GM18517 (cell line): ENCODE results near the gene TMTC2.

Experiments used
- ATAC-seq: cut with Tn5 transposase; IDR thresholded peaks from one replicate; pipeline ENCODE4 v1.9.1; 2021; ENCODE audit warnings: mild to moderate bottlenecking, moderate library complexity; ENCODE audit not compliant: unreplicated experiment

Gene TMTC2

DNA sequence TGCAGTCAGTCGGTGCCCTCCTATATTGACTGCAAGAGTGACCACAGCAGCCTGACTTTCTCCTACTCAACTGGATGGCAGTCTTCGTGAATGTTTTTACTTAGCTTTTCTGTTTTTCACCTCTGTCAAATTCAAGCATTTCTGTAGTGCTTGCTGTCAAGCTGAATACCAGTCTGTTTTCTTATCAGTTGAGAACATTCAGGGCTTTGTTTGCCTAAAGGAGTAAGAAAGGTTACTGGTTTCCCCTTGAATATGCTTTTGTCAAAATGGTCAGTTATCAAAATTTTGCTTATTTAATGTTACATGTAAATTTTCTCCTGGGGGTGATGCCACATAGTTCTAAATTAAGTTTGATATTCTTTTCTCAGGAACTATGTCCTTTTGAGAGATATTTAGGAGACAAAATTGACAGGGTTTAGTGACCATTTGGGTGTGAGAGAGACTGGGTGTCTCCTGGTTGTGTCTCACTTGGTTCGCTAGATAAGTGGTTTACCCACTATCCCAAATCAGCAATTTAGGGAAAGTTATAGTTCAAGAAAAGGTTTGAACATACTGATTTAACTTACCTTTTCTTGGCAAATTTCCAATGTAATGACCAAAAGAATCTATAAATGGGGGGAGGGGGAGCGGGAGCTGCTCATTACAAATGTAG, 366.3 kb downstream of the TMTC2 start:
- no peak for ATAC-seq

DNA sequence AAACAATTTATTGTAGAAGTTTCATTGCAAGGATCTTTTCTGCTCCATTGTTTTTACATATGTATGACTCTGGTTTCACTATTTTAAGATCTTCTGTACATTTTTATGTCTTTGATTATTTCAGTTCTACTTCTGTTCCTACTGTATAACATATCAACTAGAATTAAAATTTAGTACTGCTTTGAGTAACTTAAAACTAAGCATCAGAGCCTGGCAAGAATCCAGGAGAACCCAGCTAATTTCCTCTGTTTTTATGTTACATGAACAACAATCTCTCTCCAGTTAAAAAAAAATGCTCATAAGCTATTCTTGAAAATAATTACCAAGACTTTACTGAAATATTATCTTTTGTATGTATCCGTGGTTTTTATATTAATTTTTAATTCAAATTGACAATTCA, 370.7 kb downstream of the TMTC2 start:
- ATAC-seq, result no peak

DNA sequence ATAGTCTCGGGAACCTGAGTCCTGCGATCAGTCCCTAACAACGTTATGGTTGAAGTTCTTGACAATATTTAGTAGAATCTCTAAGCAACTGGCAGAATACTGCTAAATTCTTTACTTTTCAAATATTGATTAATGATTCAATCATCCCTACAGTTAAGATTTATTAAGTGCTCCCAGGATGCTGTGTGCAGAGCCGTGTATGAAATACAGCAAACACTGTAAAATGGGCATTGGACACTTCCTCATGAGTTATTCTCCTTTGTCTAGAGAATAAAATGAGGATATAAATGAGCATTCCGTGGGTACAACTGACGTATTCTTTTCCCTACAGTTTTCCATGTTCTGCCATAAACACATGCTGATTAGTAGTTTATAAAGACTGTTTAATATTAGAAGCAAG, 372.4 kb downstream of the TMTC2 start:
- ATAC-seq, result no peak

DNA sequence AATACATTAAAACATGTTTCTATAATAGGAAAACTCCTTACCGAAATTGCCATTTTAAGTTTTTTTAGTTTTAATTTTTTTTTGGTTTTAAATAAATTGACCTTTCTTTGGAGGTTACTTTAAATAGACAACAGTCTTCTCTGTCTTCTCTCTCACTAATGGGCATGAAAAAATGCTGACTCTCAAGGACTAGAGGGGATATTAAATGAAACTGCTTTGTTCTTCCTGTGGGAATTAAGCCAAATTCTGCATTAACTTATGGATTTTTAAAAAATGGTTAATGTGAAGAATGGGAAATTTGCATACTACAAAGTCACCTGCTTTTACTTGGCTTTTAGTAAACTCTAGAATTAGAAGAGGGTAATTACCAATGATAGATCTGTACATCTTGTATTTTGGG, 378.9 kb downstream of the TMTC2 start:
- ATAC-seq, result no peak

DNA sequence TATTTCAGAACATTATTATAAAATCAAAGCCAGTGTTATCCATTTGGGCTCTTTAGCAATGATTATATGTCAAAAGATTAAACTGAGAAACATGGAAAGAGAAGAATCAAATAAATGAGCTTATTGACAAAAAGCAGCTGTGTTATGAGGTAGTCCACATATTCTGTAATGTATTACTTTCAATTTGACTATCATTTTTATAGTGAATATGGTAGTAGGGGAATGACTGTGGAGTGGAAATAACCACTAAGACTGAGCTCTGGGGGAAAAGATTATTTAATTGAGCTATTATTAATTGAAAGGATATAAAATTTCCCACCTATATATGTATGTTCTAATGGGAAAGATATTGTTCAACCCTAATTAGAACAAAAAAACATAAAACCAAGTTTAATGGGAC, 381.3 kb downstream of the TMTC2 start:
- no peak for ATAC-seq

DNA sequence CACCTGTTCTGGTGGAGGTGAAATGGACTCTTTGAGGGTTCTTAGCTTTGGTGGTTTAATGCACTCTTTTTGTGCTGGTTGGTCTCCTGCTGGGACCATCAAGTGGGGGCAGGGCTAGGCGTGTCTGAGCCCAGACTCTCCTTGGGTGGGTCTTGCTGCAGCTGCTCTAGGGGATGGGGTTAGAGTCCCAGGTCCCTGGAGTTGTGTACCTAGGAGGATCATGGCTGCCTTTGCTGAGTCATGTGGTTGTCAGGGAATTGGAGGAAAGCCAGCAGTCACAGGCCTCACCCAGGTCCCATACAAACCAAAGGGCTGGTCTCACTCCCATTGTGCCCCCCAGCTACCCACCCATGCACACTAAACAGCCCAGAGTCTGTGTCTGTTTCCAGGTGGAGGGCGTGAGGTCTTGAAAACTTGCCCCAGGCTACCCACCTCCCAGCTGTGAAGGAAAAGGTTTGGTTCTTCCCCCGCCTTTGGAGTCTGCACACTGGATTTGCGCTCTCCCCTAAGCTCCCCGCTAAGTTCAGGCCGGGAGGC, 387.7 kb downstream of the TMTC2 start:
- no peak for ATAC-seq

DNA sequence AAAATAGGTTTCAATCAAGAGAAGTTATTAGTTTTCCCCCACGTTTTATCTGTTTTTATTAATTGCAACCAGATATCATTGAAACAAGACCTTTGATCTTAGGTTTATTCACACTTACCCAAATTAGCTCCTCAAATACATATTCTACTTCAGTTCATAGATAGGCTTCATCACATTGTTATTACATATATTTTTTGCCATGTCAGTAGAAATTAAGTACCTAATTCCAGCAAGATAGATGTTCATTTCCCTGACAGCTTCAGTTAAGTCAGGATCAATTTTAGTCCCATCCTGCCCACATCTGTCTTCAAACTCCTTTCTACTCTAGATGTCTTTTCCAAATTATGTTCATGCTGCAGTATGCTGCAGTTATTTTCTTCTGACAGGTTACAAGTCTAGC, 388.8 kb downstream of the TMTC2 start:
- no peak for ATAC-seq

DNA sequence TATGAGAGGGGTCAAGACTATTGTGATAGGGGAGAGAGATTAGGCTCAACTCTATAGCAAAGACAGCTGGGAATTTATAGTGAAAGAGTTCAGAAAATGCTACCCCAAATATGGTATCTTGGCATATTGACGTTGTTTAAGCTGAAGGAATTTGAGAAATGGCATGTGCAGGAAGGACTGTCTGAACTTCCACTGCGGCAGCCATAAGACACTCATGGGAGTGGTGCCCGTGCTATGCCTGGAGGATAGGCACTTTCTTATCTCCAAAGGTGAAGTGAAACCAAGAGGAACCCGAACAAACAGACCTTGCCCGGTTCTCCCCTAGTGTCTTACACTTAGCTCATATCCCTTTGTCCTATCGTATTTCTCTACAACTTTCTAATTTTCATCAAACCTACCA, 390.3 kb downstream of the TMTC2 start:
- no peak for ATAC-seq

DNA sequence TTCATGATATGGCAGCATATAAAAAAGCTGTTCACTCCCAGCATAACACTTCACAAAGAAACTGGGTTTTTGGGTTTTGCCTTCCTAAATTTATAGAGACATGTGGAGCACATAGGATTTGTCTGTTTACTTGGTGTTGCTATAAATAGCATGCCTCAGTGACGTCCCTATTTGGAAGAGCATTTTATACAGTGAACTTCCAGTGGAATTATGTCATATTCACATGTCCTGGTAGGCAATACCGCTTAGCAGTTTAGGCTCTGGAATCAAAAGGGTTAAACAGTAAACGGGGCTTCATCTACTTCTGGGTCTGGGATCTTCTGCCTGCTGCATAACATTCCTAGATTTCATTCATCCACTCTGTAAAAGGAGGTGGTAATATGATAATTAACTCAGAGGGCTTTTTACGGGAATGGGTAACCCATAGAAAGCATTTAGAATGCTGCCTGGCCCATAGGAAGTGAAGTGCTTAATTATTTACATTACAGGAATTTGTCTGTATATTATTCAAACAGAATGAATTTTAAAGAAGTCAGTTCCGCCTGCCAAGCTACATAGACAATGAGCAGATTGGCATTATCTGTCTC, 396.1 kb downstream of the TMTC2 start:
- no peak for ATAC-seq

DNA sequence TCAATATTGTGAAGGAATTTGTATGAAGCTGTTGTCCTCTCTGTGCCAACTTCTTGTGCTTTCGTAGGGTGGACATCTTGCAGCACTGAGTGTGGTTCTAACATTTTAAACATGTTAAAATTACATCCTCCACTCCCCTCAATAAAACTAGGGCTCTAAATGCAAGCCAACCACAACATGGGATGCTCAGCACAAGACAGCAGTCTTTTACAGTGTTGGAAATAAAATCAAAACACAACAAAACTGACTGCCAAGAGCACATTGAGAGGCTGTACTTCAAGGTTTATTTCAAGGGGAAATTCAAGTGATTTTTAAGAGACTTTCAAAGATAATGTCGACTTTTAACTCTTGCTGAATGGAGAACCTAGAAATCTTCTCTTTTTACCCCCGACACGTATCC, 396.9 kb downstream of the TMTC2 start:
- no peak for ATAC-seq

DNA sequence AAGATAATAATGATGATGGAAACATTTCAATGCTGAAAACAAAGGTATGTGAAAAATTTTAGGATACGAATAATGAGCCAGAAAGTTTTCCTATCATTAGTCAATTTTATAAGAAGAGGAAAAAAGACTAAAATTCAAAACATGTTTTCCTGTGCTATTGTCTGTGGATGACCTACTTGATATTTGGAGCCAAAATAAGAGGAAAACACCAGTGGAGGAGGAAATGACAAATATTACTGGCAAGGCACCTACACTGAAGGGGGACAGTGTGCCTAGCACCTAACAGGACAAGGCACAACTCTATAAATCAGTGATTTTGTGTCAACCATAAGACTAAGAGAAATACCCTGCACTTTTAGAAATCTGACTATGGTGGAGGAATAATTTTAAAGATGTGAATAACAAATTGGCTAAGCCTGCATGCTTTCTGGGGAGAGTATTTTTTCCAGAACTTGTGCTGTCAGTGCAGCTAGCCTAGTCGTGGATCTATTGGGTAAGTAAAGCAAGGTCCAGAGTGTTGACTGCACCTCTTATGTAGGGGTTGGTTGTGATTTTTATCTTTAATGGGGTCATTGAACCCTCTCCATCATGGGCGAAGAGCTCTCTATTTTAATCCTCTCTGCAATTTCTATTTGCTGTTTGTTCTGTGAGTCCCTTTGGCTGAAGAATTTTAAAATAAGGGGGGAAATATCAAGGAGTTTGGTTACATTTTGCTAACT, 398.0 kb downstream of the TMTC2 start:
- no peak for ATAC-seq

DNA sequence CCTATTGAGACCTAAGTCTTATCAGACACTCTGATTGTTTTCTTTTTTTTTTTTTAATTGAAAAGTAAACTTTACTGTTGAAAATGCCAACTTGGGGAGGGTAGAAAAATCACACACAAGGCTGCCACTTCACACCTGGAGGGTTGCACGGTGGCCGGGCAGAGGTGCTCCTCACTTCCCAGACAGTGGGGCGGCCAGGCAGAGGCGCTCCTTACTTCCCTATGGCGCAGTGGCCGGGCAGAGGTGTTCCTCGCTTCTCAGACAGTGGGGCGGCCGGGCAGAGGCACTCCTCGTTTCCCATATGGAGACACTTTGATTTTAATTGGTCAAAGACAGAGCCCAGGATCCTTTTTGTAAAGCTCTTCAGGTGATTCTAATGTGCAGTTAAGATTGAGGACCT, 399.3 kb downstream of the TMTC2 start:
- ATAC-seq, result no peak

DNA sequence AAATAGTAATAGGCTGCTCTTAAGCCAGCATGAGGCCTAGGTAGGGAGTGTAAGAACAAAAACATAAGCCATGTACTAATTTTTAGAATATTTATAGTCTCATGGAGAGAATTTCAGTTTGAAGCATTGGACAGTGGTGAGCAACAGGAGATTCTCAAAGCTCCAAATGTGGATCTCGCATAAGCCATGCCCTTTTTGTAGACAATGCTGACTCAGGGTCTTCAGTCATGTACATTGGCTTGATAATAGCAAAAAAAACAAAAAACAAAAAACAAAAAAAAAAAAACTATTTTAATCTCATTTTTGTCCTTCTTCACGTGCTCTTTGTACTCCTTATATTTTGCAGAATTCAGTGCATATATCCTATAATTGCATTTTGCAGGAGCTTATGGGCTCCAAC, 402.9 kb downstream of the TMTC2 start:
- ATAC-seq, result no peak

DNA sequence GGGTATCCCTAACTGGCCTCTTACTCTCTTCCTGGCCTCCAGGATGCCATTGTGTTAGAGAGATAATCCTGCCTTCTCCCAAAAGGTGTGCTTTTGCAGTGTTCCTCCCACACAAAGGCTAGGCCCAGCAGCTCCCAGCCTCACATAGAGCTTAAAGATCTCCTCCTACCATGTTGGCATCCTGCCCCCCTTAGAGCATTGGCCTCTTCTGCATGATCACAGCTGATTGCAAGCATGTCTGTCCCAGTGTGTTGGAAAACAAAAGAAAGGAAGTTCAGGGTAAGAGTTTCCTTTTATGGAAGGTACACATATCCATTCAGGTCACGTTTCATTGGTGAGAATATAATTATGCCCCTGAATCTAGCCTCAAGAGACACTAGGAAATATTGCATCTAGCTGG, 405.4 kb downstream of the TMTC2 start:
- no peak for ATAC-seq

DNA sequence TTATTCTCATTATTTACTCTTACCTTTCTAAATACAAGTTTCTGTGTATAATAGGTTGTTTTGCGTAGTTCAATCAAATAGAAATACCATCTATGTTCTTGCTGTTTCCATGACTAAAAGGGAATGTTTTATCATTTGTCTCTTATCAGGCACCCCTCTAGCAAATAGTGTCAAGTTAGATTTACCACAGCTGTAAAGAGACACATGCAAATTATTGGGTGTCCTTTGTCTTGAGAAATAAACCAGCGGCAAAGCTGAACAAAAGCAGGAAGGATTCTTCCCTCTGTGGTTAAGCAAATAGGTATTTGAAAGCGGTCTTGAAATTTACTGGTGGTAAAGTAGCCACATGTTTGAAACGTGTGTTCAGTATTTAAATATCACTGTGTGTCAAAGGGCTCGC, 405.9 kb downstream of the TMTC2 start:
- ATAC-seq, result no peak

DNA sequence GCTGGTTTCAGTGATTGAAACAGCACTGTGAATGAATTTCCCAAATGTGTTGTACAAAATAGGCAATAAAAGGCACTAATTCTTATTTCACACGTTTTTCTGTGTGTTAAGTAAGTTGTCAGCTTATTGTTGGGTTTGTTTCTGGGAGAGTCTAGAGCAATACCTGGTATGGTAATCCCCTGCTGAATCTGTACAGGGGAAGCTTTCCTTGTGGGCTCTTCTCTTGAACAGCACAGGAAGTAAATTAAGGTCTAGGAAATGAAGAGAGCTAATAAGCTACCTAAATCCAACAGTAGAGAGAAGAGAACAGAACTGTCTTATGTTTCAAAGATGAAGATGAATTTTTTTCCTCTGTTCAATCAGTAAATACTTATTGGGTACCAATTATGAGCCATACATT, 406.7 kb downstream of the TMTC2 start:
- ATAC-seq, result no peak

DNA sequence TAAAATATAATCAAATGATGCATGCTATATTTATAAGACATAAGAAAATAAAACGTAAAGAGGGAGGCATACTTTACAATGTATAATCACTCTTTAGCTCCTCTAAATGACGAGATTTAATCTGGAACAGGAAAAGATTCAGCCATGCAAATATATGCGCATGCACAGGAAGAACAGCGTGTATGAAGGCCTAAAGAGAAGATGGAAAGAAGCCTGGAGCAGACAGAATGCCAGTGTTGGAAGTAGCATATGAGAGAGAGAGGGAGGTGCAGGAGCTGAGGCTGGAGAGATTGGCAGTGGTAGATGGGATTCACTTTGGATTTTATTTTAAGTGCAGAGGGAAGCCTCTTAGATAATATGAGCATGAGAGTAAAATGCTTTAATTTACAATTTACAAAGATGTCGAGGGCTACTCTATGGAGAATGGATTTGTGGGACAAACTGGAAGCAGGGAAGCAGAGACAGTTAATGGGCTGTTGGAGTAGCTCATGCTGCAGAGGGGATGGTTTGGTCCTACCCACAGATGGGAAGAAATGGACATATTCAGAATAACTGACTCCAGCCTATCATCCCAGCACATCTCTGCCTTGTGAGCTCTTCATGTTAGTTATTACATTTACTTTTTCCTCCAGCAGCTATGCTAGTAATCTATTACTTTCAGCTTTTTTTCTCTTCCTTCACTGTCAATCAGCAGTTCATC, 411.1 kb downstream of the TMTC2 start:
- ATAC-seq, result no peak

DNA sequence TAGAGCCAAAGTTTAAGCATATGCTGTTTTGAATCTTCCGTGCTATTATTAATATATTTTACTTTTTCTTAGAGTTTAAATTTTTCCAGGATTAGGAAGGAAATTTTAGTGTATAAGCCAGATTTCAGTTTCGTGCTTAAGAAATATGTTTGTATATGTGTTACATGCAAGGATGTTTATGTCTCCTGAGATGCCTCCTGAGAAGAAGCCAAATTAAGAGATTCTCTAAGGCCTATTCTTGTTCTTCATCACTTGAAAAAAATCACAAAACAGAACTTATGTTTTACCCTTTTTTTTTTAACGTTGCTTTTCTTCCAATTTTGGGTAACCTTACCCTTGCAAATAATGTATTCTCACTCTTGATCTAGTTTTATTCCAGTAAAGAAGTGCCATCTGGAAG, 412.7 kb downstream of the TMTC2 start:
- ATAC-seq, result no peak

DNA sequence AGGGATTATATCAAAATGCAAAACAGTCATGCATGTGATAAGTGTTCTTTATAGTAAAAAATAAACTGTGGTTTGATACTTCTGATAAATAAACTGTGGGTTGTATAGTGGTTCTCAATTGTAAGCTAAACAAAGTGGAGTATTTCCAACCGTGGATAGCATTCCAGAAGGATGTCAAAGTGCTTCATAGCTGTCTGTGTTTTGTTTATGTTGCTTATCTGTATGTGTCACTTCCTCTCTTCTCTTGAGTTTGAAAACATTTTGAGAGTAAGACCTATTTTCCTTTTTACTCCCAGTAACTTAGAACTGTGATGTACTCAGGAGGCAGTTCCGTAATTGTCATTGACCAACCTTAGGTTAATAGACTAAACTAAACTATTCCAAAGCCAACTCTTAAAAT, 415.8 kb downstream of the TMTC2 start:
- ATAC-seq, result no peak

DNA sequence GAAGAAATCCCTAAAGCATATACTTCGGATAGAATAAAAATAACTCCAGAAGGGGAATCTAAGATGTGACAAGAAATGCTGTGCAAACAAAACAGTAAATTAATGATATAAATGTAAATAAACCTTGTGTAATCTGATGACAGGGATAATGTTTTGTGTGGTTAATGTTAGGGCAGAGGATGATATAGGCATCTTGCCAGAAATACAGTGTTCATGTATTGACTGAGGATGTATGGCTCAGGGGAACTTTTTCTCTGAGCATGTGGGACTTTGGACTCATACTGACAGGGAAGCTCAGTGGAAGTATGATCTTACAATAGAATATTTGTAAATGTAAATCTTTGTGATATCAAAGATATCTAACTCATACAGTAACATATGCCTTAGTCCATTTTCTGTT, 420.2 kb downstream of the TMTC2 start:
- no peak for ATAC-seq

DNA sequence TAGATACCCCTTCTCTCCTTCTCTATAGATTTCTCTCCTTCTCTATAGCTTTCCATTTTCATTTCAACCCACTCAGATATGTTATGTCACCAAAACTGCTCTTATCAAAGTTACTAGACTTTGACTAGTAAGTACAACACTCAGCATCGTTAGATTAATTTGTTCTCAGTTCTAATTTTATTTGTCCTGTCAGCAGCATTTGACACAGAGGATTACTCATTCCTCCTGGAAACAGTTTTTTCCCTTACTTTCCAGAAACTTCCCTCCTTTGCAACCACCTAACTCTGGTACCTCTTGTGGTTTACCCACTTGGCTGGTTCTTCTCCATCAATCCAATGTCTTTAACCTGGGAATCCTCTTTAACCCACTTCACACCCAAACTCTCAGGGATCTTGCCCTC, 423.7 kb downstream of the TMTC2 start:
- no peak for ATAC-seq

DNA sequence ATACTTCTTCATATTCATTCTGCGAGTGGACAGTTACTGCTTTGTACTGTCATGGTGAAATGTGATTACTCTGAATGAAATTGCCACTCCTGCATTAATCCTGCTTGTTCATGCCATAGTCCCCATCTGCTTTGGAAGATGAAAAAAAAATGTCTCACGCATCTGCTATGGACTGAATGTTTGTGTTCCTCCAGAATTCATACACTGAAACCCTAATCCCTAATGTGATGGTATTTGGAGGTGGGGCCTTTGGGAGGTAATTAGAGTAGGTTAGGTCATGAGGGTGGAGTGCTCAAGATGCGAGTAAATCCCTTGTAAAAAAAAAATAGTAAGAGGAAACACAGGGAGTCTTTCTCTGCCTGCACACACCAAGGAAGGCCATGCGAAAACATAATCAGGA, 427.2 kb downstream of the TMTC2 start:
- ATAC-seq, result no peak
